Mesendoderm (in vitro differentiated cells): ENCODE measurements around the gene LIX1. TPM values are rescaled to one million over a fixed set of nuclear protein-coding genes. Genes with fewer than 3 reads are reported as not detected.
A peak's percentile ranks its signal among the peaks of the same experiment; 100 is the strongest.
"Not testable (repeated sequence)": the region's sequence is repeated elsewhere in the genome, so short reads cannot be mapped to it uniquely, and the experiment has no call there.

Experiments
- DNase-seq: peaks from one replicate; pipeline ENCODE4 v3.0.0; 2013
- H2AK5ac ChIP-seq: 2 replicates; pipeline ENCODE4 v1.6.1; 2013; ENCODE audit warnings: low read length, inconsistent platforms
- H2BK120ac ChIP-seq: 2 replicates; pipeline ENCODE4 v1.6.1; 2013; ENCODE audit warnings: low read depth, mild to moderate bottlenecking, low read length, moderate library complexity, mixed read lengths
- H2BK15ac ChIP-seq: replicated peaks from 2 replicates; pipeline ENCODE4 v1.6.1; 2013; ENCODE audit warnings: low read depth, mild to moderate bottlenecking, moderate library complexity
- H2BK5ac ChIP-seq: 2 replicates; pipeline ENCODE4 v1.6.1; 2013; ENCODE audit warnings: low read length, inconsistent platforms
- H3K18ac ChIP-seq: 2 replicates; pipeline ENCODE4 v1.6.1; 2013; ENCODE audit warnings: mild to moderate bottlenecking, low read length, mixed read lengths
- H3K23ac ChIP-seq: one replicate; pipeline ENCODE4 v1.6.1; 2013; ENCODE audit warnings: low read length
- H3K27ac ChIP-seq: 2 replicates; pipeline ENCODE4 v1.5.1; 2013; ENCODE audit warnings: low read depth, mild to moderate bottlenecking, inconsistent platforms, low read length, moderate library complexity
- H3K27me3 ChIP-seq: 2 replicates; pipeline ENCODE4 v1.6.1; 2013; ENCODE audit warnings: low read length, control low read depth, mild to moderate bottlenecking, inconsistent platforms; ENCODE audit not compliant: insufficient read depth, poor library complexity
- H3K36me3 ChIP-seq: 2 replicates; pipeline ENCODE4 v1.6.1; 2013; ENCODE audit warnings: low read length, inconsistent platforms; ENCODE audit not compliant: control insufficient read depth, insufficient read depth
- H3K4ac ChIP-seq: one replicate; pipeline ENCODE4 v1.6.1; 2013; ENCODE audit warnings: low read depth, mild to moderate bottlenecking, low read length, moderate library complexity
- H3K4me1 ChIP-seq: 2 replicates; pipeline ENCODE4 v1.6.1; 2013; ENCODE audit warnings: low read depth, low read length, inconsistent platforms; ENCODE audit not compliant: control insufficient read depth
- H3K4me2 ChIP-seq: 2 replicates; pipeline ENCODE4 v1.6.1; 2013; ENCODE audit warnings: low read length
- H3K4me3 ChIP-seq: 2 replicates; pipeline ENCODE4 v1.5.1; 2013; ENCODE audit warnings: mild to moderate bottlenecking, low read length
- H3K56ac ChIP-seq: one replicate; pipeline ENCODE4 v1.6.1; 2013; ENCODE audit warnings: low read length
- H3K79me1 ChIP-seq: 2 replicates; pipeline ENCODE4 v1.6.1; 2013; ENCODE audit warnings: low read length, inconsistent platforms
- H3K79me2 ChIP-seq: 2 replicates; pipeline ENCODE4 v1.6.1; 2013; ENCODE audit warnings: mild to moderate bottlenecking, low read length; ENCODE audit not compliant: control insufficient read depth, insufficient read depth
- H3K9ac ChIP-seq: 2 replicates; pipeline ENCODE4 v1.6.1; 2013; ENCODE audit warnings: low read length, inconsistent platforms
- H4K5ac ChIP-seq: one replicate; pipeline ENCODE4 v1.6.1; 2013; ENCODE audit warnings: low read length
- H4K8ac ChIP-seq: one replicate; pipeline ENCODE4 v1.6.1; 2013; ENCODE audit warnings: low read depth, mild to moderate bottlenecking, control low read depth, low read length, moderate library complexity
- WGBS: extraction: QIAGEN DNeasy Blood & Tissue Kit; methylation state at CpG from one replicate; pipeline ENCODE4 v1.1.7; 2013; ENCODE audit warnings: low lambda C conversion rate, missing lambda C conversion rate; ENCODE audit not compliant: insufficient coverage; ENCODE audit errors: extremely low coverage; 5-methylcytosine and 5-hydroxymethylcytosine counted together
- polyA plus RNA-seq, 2 experiments: library from polyadenylated mRNA; stranded (reverse); fragments of 200-250 nt; gene quantifications; one replicate each; pipeline ENCODE4 v1.2.3, GENCODE V29; 2013

LIX1 gene
- polyA plus RNA-seq (2013, experiment 1 of 2): 1.5 TPM
- polyA plus RNA-seq (2013, experiment 2 of 2): 1.3 TPM

GRCh38 chr5:97142521-97143254, at the start of gene LIX1:
Gene LIX1, minus strand, starts transcription at chr5:97142611. Its CDS starts 35 bp downstream, at chr5:97142576.
- Histone ChIP-seq H3K4me2 (peak within 1 kb of the TSS; percentile 30), H3K9ac (peak within 1 kb of the TSS; percentile 44)

GRCh38 chr5:97191893-97192292, 49.5 kb upstream of the LIX1 start:
- Histone ChIP-seq H3K79me1 (no peaks in the 10 kb centered on the region), H3K27ac (no peak overlapping the region), H2BK5ac (no peak overlapping the region), H2BK15ac (no peak overlapping the region), H3K4me1 (no peaks in the 10 kb centered on the region), H3K4me2 (no peak overlapping the region), H3K79me2 (no peaks in the 10 kb centered on the region), H3K56ac (no peak overlapping the region), H3K4me3 (no peak overlapping the region), H4K8ac (no peak overlapping the region), H3K9ac (no peak overlapping the region), H4K5ac (no peak overlapping the region), H3K27me3 (no peaks in the 10 kb centered on the region), H3K18ac (no peak overlapping the region), H3K4ac (no peak overlapping the region), H3K23ac (no peak overlapping the region), H2AK5ac (no peak overlapping the region), H2BK120ac (no peak overlapping the region), H3K36me3 (no peaks in the 10 kb centered on the region)
- no CpG with 5 or more reads among the region's 2 CpGs for WGBS
- no peak for DNase-seq

More at GRCh38 chr5:97142521-97143254, at the start of gene LIX1:
- no peaks in the 10 kb centered on the region for H3K27me3 ChIP-seq
- H3K56ac ChIP-seq: peak within 1 kb of the TSS; percentile 47
- WGBS: no CpG with 5 or more reads among the region's 6 CpGs
- no peak within 1 kb of the TSS for H2AK5ac ChIP-seq
- H2BK5ac ChIP-seq: peak within 1 kb of the TSS; percentile 44
- DNase-seq: peak; percentile 95
- no peaks in the 10 kb centered on the region for H3K79me1 ChIP-seq
- H3K4me1 ChIP-seq: peaks cover 6% of the 10 kb centered on the region
- no peak within 1 kb of the TSS for H2BK120ac ChIP-seq
- H3K4ac ChIP-seq: no peak within 1 kb of the TSS
- H3K79me2 ChIP-seq: no peaks in the 10 kb centered on the region
- H3K23ac ChIP-seq: no peak within 1 kb of the TSS
- H3K18ac ChIP-seq: no peak within 1 kb of the TSS
- H3K27ac ChIP-seq: no peak within 1 kb of the TSS
- no peaks in the 10 kb centered on the region for H3K36me3 ChIP-seq
- H4K8ac ChIP-seq: no peak within 1 kb of the TSS
- H4K5ac ChIP-seq: peak within 1 kb of the TSS; percentile 48
- no peak within 1 kb of the TSS for H2BK15ac ChIP-seq
- H3K4me3 ChIP-seq: peak within 1 kb of the TSS; percentile 15

GRCh38 chr5:97189523-97189922, 47.1 kb upstream of the LIX1 start:
- not testable (repeated sequence) for DNase-seq, H3K23ac ChIP-seq, H3K18ac ChIP-seq, H3K27ac ChIP-seq, H3K4me1 ChIP-seq, H3K9ac ChIP-seq, H2BK15ac ChIP-seq, H4K5ac ChIP-seq, H3K4me3 ChIP-seq, H3K56ac ChIP-seq, H2BK5ac ChIP-seq, H2AK5ac ChIP-seq, H4K8ac ChIP-seq, H3K36me3 ChIP-seq, H3K27me3 ChIP-seq, H3K79me1 ChIP-seq, H3K4me2 ChIP-seq, H2BK120ac ChIP-seq, H3K4ac ChIP-seq, H3K79me2 ChIP-seq
- no CpG with 5 or more reads among the region's 1 CpG for WGBS

GRCh38 chr5:97183930-97184213, 41.5 kb upstream of the LIX1 start:
- H2BK15ac ChIP-seq: no peak overlapping the region
- no peaks in the 10 kb centered on the region for H3K4me1 ChIP-seq
- H4K5ac ChIP-seq: peak overlapping the region; percentile 81
- no peak overlapping the region for H2BK5ac ChIP-seq
- H2BK120ac ChIP-seq: no peak overlapping the region
- H3K23ac ChIP-seq: no peak overlapping the region
- no peak overlapping the region for H3K4me3 ChIP-seq
- H3K4me2 ChIP-seq: peak overlapping the region; percentile 27
- no peak overlapping the region for H2AK5ac ChIP-seq
- H3K4ac ChIP-seq: peak overlapping the region; percentile 62
- H3K56ac ChIP-seq: peak overlapping the region; percentile 62
- H3K36me3 ChIP-seq: peaks cover under 1% of the 10 kb centered on the region
- peaks cover 16% of the 10 kb centered on the region for H3K79me2 ChIP-seq
- H4K8ac ChIP-seq: no peak overlapping the region
- H3K18ac ChIP-seq: peak overlapping the region; percentile 66
- peak overlapping the region; percentile 47 for H3K9ac ChIP-seq
- peaks cover under 1% of the 10 kb centered on the region for H3K79me1 ChIP-seq
- H3K27me3 ChIP-seq: no peaks in the 10 kb centered on the region
- no peak overlapping the region for H3K27ac ChIP-seq
- no peak for DNase-seq
- WGBS: no CpG with 5 or more reads among the region's 6 CpGs

GRCh38 chr5:97183100-97183929, 40.9 kb upstream of the LIX1 start, which contains the start of gene RIOK2:
Gene RIOK2, minus strand, starts transcription at chr5:97183247. Its CDS starts 56 bp downstream, at chr5:97183191.
- H3K18ac ChIP-seq: peak within 1 kb of the TSS; percentile 66
- H3K4me2 ChIP-seq: peak within 1 kb of the TSS; percentile 28
- DNase-seq: peak; percentile 98
- H3K56ac ChIP-seq: peak within 1 kb of the TSS; percentile 89
- H2BK15ac ChIP-seq: no peak within 1 kb of the TSS
- no peak within 1 kb of the TSS for H2AK5ac ChIP-seq
- peaks cover 2% of the 10 kb centered on the region for H3K79me1 ChIP-seq
- WGBS: no CpG with 5 or more reads among the region's 44 CpGs
- H3K36me3 ChIP-seq: peaks cover 5% of the 10 kb centered on the region
- peak within 1 kb of the TSS; percentile 68 for H3K4me3 ChIP-seq
- H4K8ac ChIP-seq: peak within 1 kb of the TSS; percentile 97
- H2BK5ac ChIP-seq: peak within 1 kb of the TSS; percentile 36
- H3K4ac ChIP-seq: peak within 1 kb of the TSS; percentile 62
- H3K27me3 ChIP-seq: no peaks in the 10 kb centered on the region
- peak within 1 kb of the TSS; percentile 79 for H3K9ac ChIP-seq
- peaks cover 16% of the 10 kb centered on the region for H3K79me2 ChIP-seq
- H3K27ac ChIP-seq: peak within 1 kb of the TSS; percentile 39
- no peak within 1 kb of the TSS for H3K23ac ChIP-seq
- H3K4me1 ChIP-seq: no peaks in the 10 kb centered on the region
- no peak within 1 kb of the TSS for H2BK120ac ChIP-seq
- H4K5ac ChIP-seq: peak within 1 kb of the TSS; percentile 81
